Ascending aorta (tissue), 2 donors: ENCODE measurements around the gene PDHA2. TPM values are rescaled to one million over a fixed set of nuclear protein-coding genes. Genes with fewer than 3 reads are reported as not detected.

Source experiments
- DNase-seq, 2 donors: peaks; one replicate each; pipeline ENCODE4 v3.0.0-alpha.2; 2019; ENCODE audit warnings: low spot score in 2 of 2
- H3K27ac ChIP-seq, 2 donors: fragments of 200-600 bp; sonication (generic); one replicate each; pipeline ENCODE4 v1.5.1; 2016 to 2017; ENCODE audit warnings: mild to moderate bottlenecking in 1 of 2
- H3K27me3 ChIP-seq: fragments of 200-600 bp; sonication (generic); one replicate; pipeline ENCODE4 v1.5.1; 2017
- H3K36me3 ChIP-seq, 2 donors: fragments of 200-600 bp; sonication (generic); one replicate each; pipeline ENCODE4 v1.5.1; 2016
- H3K4me1 ChIP-seq, 2 donors: fragments of 200-600 bp; sonication (generic); one replicate each; pipeline ENCODE4 v1.5.1; 2016 to 2017; ENCODE audit warnings: mild to moderate bottlenecking in 1 of 2
- H3K4me3 ChIP-seq, 2 donors: fragments of 200-600 bp; sonication (generic); one replicate each; pipeline ENCODE4 v1.5.1; 2016 to 2017; ENCODE audit warnings: mild to moderate bottlenecking in 1 of 2
- H3K9me3 ChIP-seq, 2 donors: fragments of 200-600 bp; sonication (generic); one replicate each; pipeline ENCODE4 v1.5.1; 2016
- intact Hi-C: fragments of 100-400 bp; cut with DNase I; formaldehyde crosslinking; loops from one replicate; pipeline ENCODE4 v1.15.1; 2023
- total RNA-seq: library from RNA; depleted of rRNA; stranded (reverse); fragments of >200 nt; gene quantifications from one replicate; pipeline ENCODE4 v1.1.0, GENCODE V29; 2016
- TF ChIP-seq, protein P1 (sequence below), 3 experiments: fragments of 200-600 bp in 2 of 3; fragments of 450-650 bp in 1 of 3; sonication (generic) in 2 of 3; IDR thresholded peaks; one replicate each; pipeline ENCODE4 v1.5.1; 2016 to 2019; ENCODE audit warnings: antibody characterized with exemption in 3 of 3, mild to moderate bottlenecking in 1 of 3, moderate library complexity in 1 of 3

Gene PDHA2
- total RNA-seq, 1 donor from 2014 or later = not detected

DNA sequence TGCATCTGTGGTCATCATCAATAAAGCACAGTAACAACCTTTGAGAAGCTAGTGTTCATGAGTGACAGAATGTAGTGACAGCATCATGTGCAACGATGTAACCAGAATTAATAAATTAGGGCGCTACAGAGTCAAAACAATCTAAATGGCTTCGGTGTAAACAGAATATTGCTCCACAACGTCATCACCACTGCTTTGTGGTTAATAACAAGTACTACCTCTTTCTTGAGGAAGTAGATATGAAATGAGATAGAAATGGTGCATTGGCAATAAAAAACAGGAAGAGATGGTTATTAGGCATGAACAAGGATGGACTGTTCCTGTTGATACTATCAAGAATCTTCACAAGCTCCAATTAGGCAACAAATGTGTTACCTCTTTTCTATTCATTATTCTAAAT, 8.7 kb upstream of the PDHA2 start:
- Histone ChIP-seq H3K4me3 (no peak overlapping the region), H3K27me3 (no peaks in the 10 kb centered on the region), H3K27ac (no peak overlapping the region), H3K36me3 (no peaks in the 10 kb centered on the region), H3K4me1 (no peaks in the 10 kb centered on the region), H3K9me3 (no peaks in the 10 kb centered on the region)
- TF ChIP-seq, protein P1, sequence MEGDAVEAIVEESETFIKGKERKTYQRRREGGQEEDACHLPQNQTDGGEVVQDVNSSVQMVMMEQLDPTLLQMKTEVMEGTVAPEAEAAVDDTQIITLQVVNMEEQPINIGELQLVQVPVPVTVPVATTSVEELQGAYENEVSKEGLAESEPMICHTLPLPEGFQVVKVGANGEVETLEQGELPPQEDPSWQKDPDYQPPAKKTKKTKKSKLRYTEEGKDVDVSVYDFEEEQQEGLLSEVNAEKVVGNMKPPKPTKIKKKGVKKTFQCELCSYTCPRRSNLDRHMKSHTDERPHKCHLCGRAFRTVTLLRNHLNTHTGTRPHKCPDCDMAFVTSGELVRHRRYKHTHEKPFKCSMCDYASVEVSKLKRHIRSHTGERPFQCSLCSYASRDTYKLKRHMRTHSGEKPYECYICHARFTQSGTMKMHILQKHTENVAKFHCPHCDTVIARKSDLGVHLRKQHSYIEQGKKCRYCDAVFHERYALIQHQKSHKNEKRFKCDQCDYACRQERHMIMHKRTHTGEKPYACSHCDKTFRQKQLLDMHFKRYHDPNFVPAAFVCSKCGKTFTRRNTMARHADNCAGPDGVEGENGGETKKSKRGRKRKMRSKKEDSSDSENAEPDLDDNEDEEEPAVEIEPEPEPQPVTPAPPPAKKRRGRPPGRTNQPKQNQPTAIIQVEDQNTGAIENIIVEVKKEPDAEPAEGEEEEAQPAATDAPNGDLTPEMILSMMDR (IDR thresholded peaks at IDR 0.05) = no peak
- intact Hi-C loops = no loop called here
- no peak for DNase-seq

DNA sequence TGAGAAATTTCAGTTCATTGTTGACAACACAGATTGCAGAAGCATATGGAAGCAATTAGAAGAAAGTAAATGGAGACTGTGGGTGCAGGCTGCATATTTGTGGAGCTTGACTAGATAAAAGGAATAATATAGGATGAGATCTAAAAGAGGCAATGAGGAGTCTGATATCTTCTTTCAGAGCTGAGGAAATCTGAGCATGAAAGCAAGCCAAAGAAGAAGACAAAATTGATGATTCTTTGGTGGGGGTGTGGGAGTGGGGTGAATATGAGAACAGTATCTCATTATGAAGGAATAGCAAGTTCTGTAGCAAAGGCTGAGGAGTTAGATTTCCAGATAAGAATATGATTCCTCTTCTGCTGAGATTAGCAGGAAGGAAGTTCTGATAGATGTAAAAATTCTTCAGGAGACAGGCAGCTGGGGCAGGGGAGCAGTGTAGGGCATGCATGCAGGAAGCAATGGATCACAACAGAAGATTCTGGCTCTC, 6.1 kb upstream of the PDHA2 start:
- DNase-seq = no peak
- no peaks in the 10 kb centered on the region for H3K9me3 ChIP-seq
- TF ChIP-seq, protein P1 (IDR thresholded peaks at IDR 0.05) = no peak
- intact Hi-C loops = no loop called here
- H3K27ac ChIP-seq = no peak overlapping the region
- H3K36me3 ChIP-seq = no peaks in the 10 kb centered on the region
- H3K27me3 ChIP-seq = no peaks in the 10 kb centered on the region
- no peaks in the 10 kb centered on the region for H3K4me1 ChIP-seq
- no peak overlapping the region for H3K4me3 ChIP-seq

DNA sequence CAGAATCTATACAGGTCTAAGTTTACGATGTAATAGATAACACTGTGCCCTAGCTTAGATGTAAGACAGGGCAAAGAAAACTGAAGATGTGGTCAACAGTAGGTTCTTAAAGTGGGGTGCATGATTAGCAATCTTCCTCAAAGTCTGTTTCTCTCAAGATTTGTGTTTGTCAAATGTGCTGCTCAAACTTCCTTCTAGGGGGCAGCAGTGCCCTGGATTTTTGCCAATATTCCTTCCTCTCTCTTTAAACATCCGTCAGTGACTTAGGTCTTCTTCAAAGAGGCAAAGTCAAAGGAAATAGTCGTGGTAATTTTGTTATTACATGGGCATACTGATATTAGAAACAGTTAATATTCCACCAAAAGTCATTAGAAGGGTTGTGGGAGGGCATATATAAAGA, 4.2 kb upstream of the PDHA2 start:
- no peaks in the 10 kb centered on the region for H3K27me3 ChIP-seq
- no peak for DNase-seq
- no peak overlapping the region for H3K4me3 ChIP-seq
- no peaks in the 10 kb centered on the region for H3K4me1 ChIP-seq
- no peaks in the 10 kb centered on the region for H3K9me3 ChIP-seq
- intact Hi-C loops = no loop called here
- TF ChIP-seq, protein P1 (IDR thresholded peaks at IDR 0.05) = no peak
- H3K36me3 ChIP-seq = no peaks in the 10 kb centered on the region
- H3K27ac ChIP-seq = no peak overlapping the region

DNA sequence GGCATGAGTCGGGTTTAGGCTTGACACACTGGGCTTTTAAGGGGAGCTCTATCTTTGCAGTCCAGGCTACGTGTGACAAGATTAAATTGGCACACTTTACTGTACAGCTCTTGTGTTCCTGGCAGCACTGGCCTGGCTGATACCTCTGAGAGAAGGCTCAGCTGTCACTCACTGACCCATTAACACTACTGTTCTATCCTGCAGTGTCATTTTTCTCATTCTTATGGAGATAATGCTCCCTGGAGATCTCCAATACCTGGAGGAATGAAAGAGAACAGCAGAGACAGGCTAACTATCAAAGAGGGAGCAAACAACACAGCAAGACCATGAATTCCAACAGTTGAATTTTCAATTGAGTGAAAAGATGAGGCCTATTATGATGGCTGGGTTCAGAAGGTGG, 1.7 kb upstream of the PDHA2 start:
- H3K27ac ChIP-seq = no peak overlapping the region
- DNase-seq = no peak
- TF ChIP-seq, protein P1 (IDR thresholded peaks at IDR 0.05) = no peak
- H3K4me3 ChIP-seq = no peak overlapping the region
- no peaks in the 10 kb centered on the region for H3K27me3 ChIP-seq
- no peaks in the 10 kb centered on the region for H3K9me3 ChIP-seq
- no peaks in the 10 kb centered on the region for H3K4me1 ChIP-seq
- intact Hi-C loops = no loop called here
- no peaks in the 10 kb centered on the region for H3K36me3 ChIP-seq

DNA sequence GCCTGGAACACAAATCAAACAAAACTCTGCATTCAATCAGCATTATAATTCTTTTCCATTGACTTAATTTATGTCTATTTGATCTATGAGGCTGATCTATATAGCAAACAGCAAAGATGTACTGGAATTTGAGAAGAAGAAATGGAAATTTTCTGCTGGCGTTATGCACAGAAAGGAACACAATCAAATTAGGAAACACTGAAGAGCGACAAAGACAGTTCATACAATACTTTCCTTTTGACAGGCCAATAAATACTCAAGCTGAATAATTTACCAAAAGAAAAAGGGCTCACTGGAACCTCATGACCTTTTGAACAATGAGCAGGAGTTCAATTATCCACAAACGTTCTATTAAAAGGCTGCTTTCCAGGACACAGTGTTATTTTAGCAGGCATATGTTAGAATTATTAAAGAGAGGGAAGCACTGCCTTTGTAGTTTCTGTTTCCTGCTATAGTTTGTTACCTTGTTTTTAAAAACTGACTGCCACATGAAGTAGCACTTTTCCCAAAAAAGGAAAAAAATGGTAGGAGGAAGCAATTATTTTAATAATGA, 8.1 kb downstream of the PDHA2 start:
- DNase-seq = no peak
- no peaks in the 10 kb centered on the region for H3K9me3 ChIP-seq
- no peaks in the 10 kb centered on the region for H3K4me1 ChIP-seq
- no peak overlapping the region for H3K4me3 ChIP-seq
- no peaks in the 10 kb centered on the region for H3K27me3 ChIP-seq
- H3K27ac ChIP-seq = no peak overlapping the region
- TF ChIP-seq, protein P1 (IDR thresholded peaks at IDR 0.05) = no peak
- intact Hi-C loops = no loop called here
- H3K36me3 ChIP-seq = no peaks in the 10 kb centered on the region

DNA sequence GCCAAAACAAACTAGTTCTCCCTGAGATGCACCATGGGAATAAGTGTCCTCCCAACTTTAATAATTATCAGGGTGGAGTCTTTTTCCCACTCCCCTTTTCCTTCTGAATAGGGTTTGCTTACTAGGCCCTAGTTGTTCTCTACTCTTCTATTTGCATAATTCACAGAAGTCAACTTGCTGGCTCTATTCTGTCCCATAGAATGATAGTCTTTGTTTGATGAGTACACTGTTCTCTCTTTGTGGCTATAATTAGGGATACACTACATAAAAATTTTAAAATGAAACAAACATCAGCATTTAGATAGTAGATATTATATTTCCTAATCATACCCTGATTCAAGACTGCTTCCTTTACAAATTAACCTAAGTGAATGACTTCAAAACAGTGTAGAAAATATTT, 10.3 kb downstream of the PDHA2 start:
- TF ChIP-seq, protein P1 (IDR thresholded peaks at IDR 0.05) = no peak
- H3K27me3 ChIP-seq = no peaks in the 10 kb centered on the region
- H3K4me1 ChIP-seq = no peaks in the 10 kb centered on the region
- H3K36me3 ChIP-seq = no peaks in the 10 kb centered on the region
- no peak for DNase-seq
- no peaks in the 10 kb centered on the region for H3K9me3 ChIP-seq
- no peak overlapping the region for H3K4me3 ChIP-seq
- no peak overlapping the region for H3K27ac ChIP-seq
- intact Hi-C loops = no loop called here
